OCI-LY1 (cell line): Measurements from ENCODE around the gene RPS21.

Experiments used
- CTCF ChIP-seq: fragments of 200-600 bp; sonication (generic), shearing (Covaris generic); IDR thresholded peaks from 2 replicates; pipeline ENCODE4 v1.5.1; 2017; ENCODE audit warnings: mild to moderate bottlenecking, antibody characterized with exemption, low read length, moderate library complexity, mixed read lengths
- EZH2 ChIP-seq: fragments of 200-600 bp; sonication (generic), shearing (Covaris generic); IDR thresholded peaks from 2 replicates; pipeline ENCODE4 v1.8.0; 2017; ENCODE audit warnings: borderline replicate concordance, mixed run types, mild to moderate bottlenecking, antibody characterized with exemption, low read length, moderate library complexity, mixed read lengths

DNA sequence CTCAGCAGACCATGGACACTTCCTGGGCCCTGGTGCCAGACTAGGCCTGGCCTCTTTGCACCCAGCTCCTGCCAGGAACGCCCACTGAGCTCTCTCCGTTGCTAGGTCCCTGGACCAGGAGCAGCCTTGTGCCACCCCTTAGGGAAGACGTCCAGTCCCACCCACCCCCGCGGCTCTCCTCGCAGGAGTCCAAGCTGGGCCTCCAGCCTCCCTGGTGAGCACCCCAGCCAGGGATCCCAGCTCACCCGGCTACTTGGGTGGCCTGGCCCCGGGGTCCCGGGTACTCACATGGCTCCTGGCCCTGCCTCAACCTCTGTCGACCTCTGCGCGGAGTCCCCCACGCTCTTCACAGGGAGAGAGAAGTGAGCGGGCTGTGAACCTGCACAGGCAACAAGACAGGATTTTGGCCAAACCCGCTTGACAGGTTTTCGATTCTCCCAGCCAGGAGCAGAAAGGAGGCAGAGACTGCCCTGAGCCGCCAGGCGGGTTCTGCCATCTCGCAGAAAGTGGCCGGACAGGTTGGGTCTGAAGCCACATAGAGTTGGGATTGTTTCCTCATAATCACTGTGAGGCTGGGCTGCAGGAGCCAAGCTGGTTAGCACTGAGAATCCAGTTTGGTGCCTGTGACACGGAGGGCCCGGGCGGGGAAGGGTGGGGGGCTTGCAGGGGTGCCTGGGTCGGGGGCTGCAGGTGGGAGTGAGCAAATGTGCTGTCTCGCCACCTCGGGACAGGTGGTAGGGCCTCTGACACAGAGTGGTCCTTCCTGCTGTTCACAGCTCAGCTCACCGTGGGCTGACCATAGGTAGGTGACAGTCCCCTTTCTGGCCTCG lies 40.5 kb downstream of the RPS21 start, which contains the start of gene RBBP8NL:
- no peak for TF ChIP-seq CTCF
- TF ChIP-seq EZH2: no peak
